ENCODE measurements around the gene AAGAB.
"Not testable (repeated sequence)": the region's sequence is repeated elsewhere in the genome, so short reads cannot be mapped to it uniquely, and the experiment has no call there.

The AAGAB gene

DNA sequence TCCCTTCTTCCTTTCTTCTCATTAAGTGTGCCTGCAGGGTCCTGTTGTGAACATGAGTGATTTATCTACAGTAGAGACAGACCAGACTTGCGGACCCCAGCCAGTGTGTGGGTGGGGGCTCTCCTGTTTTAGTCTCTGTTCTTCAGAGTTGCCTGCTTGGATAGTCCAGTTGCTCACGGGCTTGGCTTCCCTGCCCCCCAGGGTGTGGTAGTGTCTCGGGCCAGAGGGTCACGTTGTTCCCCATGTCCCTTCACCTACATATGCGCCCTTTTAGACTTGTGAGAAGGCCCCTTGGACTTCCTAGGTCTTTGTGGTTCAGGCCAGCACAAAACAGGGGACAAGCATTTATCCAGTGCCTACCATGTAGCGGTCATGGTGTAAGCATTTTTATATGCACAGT, 85.8 kb downstream of the AAGAB start:
- no peak for DNase-seq

DNA sequence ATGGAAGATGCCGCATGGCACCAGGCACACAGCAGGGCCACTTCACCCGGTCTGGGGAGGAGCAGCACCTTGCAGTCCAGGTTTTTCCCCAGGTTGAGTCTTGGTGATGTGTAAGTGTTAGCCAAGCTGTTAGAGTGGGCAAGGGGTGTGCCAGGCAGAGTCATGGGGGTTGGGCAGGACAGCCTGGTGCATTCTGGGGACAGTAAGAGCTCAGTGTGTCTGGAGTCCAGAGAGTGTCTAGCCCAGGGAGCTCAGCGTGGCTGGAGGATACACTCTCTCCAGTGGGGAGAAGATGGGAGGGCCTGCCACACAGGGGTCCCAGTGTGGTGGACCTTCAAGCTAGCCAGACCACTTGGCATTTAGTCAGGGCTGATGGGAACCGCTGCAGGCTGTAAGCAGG, 87.4 kb downstream of the AAGAB start:
- DNase-seq, result no peak

DNA sequence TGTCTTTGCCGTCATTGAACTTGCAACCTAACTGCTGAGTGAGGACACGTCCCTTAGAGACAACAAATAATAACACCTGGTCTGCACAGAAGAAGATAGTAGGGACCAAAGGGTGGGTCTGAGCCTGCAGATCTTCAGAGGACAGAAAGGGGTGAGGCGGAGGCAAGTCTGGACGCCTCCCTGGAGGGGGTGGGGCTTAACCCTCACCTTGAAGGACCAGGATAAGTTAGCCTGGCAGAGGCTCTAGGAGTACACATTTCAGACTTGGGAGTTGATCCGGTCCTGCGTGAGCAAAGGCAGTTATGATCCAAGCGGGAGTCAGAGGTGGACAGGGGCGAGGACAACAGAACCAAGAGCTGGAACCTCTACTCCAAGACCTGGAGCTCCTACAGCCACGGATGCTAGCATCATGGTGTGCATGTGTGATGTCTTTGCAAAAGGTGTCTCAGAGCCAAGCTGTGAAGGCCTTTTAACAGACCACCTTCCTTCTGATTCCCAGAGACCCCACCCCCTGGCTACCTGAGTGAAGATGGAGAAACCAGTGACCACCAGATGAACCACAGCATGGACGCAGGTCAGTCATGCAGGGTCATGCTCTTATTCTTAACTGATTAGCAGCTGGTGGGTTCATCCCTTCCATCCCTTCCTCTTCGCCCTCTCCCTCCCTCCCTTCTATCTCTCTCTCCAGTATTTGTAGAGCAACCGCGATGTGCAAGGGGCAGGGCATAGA, 88.0 kb downstream of the AAGAB start:
- no peak for DNase-seq

DNA sequence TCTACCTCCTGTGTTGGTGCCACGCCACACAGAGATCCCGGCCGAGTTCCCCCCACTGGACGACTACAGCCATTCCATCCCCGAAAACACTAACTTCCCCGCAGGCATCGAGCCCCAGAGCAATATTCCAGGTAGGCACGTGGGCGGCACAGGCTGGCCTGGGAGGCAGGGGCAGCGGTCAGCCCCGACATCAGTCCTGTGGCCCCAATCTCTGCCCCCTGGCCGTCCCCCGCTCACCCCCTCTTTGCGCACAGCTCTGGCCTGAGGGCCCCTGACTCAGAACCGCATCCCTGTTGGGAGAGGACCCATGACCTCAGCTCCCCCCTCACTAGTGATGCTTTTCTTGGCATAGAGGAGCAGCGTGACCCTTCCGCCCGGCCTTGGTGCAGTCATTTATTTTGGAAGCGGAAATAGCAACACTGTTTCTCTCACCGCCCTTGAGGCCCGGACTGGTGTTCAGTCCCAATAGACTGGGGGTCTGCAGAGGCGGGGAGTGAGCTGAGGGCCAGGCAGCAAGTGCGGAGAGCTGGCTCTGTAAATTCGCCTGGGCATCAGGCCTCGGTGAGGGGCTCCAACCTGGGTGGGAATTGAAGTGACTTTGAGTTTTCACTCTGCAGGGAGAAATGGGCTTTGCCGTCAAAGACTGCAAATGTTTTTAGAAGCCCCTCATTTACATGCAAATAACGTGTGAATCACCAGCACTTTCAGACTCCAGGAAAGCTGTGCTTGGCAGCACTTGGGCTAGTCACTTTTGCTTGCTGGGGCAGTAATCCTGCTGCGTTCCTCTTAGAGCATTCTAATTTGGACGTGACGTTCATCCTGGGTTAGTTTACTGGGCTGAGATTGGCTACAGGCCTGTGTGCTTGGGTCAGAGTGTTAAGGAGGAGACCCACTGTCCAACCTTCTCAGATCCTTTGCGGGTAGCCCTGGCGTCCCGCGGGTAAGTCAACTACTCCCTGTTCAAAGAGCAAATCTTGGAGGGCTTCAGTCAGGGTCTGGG, 88.9 kb downstream of the AAGAB start:
- no peak for DNase-seq

DNA sequence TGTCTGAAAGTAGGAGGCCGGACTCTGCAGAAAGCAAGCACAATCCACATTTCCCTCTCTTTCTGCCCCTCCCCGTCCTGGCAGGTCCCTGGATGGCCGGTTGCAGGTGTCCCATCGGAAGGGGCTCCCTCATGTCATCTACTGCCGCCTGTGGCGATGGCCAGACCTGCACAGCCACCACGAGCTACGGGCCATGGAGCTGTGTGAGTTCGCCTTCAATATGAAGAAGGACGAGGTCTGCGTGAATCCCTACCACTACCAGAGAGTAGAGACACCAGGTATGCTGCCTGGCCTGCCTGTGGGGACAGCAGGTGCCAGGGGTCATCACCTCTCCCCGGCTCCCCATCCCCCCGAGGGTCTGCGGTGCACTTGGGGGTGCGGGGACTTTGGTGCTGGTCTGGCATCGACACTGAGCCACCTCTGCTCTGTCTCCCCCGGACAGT, 89.6 kb downstream of the AAGAB start:
- DNase-seq, result no peak

DNA sequence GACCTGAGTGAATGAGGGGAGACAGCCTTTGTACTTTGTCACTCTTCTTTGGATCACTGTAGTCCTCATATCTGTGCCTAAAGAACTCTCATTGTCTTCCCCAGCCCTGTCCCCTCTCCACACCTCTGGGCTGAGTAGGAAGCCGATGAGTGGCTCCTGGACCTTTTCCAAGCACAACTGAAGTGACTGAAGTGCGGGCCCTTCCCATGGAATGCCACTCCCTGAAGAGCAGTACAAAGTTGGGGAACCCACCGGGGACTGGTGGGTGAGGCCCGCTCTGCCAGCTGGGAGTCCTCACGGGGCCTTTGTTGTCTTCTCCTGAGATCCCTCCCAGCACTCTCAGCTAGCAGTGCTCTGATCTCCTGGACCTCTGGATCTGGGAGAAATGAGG, 90.1 kb downstream of the AAGAB start:
- no peak for DNase-seq

DNA sequence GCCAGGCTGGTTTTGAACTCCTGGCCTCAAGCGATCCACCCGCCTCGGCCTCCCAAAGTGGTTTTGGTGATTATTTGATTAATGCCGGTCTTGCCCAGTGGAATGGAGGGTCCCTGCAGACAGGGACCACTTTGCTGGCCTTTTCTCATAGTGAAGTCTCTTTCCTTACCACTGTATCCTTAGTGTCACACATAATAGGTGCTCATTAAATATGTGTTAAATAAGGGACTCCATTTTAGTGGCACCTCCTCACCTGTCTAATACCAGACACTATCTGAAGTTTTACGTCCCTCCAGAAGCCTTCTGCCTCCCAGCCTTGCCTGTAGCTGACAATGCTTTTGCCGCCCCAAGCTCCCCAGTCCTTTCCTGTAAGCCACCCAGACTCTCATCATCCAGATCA, 91.3 kb downstream of the AAGAB start:
- no peak for DNase-seq

DNA sequence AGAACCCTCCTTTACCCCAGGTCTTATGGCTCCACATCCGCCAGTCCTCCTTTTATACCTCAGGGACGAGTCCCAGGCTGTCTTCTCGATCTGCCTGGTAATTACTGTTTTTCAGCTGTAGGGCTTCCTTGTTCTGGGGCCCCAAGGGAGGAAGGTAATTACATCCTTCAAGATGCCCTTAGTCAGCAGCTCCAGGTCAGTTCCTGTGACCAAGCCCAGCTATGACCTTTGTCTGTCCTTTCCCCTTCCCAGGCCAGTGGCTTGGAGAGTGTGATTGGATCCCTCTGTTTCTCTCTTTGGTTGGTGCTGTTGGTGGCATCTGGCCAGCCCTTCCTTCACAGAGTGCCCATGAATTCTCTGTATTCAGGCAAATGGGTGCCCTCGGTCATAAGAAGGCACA, 92.6 kb downstream of the AAGAB start:
- DNase-seq, result no peak

DNA sequence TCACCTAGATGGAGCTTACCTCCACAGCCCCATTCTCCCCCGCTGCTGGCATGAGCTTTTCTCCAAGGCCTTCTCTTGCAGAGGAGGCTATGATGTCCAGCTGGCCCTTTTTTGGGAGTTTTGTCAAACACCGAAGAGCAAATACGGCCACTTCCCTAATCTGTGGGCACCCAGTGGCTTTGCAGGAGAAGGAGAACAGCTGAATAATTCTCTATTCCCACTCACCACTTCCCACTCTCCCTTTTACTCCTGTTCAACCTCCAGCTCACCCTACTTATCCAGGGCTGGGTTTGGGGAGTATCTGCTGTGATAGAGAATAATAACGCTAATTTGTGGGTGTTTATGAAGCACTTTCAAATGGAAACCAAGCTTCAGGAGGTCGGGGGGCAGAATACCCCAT, 93.0 kb downstream of the AAGAB start:
- no peak for DNase-seq

DNA sequence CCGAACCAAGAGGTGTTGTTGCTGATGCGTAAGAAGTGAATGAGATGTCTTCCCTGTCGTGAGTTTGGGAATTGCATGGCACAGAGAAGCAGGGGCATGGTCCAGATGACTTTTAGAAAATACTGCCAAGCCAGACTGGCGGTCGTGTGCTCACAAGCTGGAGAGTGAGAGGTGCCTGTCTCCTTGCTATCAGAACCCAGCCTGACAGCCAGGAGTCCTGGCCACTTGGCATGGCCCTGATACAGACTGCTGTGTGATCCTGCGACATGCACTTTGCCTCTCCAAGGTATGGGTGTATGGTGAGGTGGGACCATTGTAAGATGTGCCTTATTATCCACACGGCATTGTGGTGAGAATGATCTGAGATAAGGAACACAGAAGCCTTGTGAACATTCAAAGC, 96.1 kb downstream of the AAGAB start:
- no peak for DNase-seq

DNA sequence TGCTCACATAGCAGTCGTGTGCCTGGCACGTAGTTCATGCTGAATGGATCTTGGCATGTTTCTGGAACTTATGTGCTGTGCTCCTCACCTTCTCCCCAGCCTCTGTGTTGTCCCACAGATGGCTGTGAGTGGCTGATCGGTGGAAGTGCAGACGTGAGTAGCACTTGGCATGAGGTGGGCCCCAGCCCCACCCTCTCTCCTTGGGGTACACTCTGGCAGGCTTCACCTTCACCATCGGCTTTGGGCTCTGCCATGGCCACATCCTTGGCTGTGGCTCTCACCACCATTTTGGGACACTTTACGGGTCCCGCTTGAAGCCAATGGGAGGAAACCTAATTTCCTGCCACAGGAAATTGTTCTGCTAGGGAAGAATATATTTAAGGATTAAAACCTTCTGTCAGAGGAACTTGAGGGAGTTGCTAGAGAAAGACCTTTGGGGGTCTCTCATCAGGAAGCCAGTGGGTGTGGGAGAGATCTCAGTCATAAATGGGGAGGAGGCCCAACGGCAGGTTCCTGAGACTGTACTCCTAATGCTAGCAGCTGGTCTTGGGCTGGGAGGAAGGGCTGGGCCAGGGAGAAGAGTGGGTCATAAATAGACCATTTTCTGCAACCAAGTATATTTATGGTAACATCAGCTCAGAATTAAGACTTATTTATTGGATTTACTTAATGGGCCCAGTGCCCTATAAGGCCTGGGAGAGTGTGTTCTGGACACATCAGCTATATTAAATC, 96.8 kb downstream of the AAGAB start:
- DNase-seq, result no peak

DNA sequence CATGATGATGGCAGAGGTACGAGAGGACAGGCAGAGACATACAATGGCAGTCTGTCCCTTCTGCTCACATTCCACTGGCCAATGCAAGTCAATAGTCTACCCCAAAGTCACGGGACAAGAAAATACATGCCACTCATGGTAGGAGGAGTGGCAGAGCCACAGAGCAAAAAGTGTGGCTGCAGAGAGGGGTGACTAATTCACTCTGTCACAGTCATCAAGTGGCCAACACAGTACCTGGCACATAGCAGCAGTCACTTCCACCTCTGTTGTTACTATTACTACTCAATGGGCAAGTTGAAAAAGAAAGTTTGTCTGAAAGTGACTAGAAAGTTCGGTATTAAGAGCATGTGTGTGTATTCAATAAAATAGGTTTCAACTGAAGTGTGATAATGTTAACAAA, 97.6 kb downstream of the AAGAB start:
- no peak for DNase-seq

DNA sequence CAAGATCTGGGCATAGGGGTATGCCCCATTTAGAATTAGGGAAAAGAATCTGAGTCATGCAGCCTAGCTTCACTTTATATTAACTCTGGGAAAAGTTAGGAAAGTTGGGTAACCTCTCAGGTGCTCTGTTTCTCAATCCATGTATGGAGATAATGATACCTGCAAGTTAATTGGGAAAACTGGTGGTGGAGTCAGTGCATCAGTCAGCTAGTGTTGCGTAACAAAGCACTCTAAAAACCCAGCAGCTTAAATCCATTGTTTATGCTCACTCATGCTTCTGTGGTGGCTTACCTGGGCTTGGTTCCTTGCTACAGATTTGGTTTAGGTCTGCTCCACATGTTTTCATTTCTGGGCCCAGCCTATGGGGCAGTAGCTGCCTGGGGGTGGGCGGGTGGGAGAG, 98.0 kb downstream of the AAGAB start:
- no peak for DNase-seq

DNA sequence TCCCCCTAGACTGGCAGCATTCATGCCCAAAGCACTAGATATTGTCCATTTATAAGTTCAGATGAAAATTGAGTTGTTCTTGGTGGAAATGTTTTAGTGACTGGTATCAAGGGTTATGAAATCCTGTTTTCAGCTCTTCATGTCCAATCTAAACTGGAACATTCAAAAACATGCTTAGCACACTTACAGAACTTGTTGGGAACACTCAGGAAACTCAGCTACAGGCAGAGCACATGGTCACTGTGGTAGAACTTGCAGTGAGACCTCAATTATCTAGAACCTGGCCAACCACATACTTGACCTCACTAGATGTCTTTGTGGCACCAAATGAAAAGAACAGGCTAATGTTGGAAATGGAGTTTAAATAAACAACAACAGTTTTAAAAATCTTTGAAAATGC, 100.2 kb downstream of the AAGAB start:
- DNase-seq, result no peak

DNA sequence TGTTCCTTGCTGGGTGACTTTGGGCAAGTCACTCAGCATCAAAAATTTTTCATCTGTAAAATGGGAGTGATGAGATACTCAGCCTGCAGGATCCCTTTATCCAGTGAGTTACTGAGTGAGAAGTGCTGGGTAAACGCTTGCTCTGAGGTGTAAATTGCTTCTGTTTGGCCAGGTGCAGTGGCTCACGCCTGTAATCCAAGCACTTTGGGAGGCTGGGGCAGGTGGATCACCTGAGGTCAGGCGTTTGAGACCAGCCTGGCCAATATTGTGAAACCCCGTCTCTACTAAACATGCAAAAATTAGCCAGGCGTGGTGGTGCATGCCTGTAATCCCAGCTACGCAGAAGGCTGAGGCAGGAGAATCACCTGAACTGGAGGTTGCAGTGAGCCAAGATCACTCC, 101.4 kb downstream of the AAGAB start:
- DNase-seq, result not testable (repeated sequence)

DNA sequence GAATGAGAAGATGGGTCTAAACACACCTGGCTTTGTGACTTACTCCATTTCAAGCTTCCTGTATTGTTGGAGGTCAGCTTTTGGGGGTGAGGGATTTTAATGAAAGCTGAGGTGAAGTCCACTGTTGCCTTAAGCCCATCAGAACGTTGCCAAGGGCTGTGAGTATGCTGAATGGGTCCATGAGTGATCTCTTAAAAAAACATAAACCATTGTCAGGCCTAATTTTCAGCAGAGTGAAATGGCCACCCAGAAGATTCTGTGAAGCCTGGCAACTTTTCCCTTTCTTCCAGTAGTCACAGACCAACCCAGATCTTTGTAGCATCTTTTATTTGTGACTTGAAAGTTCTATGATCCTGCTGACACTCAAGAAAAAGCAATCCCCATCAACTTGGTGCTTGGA, 102.0 kb downstream of the AAGAB start:
- no peak for DNase-seq
